ENCODE data around the gene ASS1. TPM values are rescaled to one million over a fixed set of nuclear protein-coding genes. Genes with fewer than 3 reads are reported as not detected.

Gene ASS1
- total RNA-seq, 3 donors from 2014 or later (not counting 1 experiment from before 2014, with no cell fraction given): 1.3 TPM; not detected in 2

GRCh38 chr9:130539420-130540223 is 94.9 kb downstream of the ASS1 start:
- Histone ChIP-seq H3K36me3 (ENCODE audit: control insufficient read depth, insufficient read depth, low read length) (no peaks in the 10 kb centered on the region), H3K4me3 (ENCODE audit: low read length) (no peak overlapping the region), H3K27me3 (ENCODE audit: control insufficient read depth, insufficient read depth, low read length) (peaks cover 2% of the 10 kb centered on the region), H3K27ac (ENCODE audit: low read length) (no peak overlapping the region), H3K9me3 (ENCODE audit: control insufficient read depth, insufficient read depth, low read length) (no peaks in the 10 kb centered on the region), H3K4me1 (ENCODE audit: control insufficient read depth, insufficient read depth, low read length) (no peaks in the 10 kb centered on the region)
- Mint-ChIP-seq H3K36me3 (no peaks in the 10 kb centered on the region), H3K4me3 (no peak overlapping the region), H3K27ac (no peak overlapping the region), H3K9me3 (no peaks in the 10 kb centered on the region), H3K4me1 (peaks cover 0 to 10% of the 10 kb centered on the region in 2 donors), H3K27me3 (ENCODE audit: low read depth in 2 of 2) (peaks cover 49 to 51% of the 10 kb centered on the region in 2 donors)
- ATAC-seq (no peak), DNase-seq (no peak)
- TF ChIP-seq CTCF (IDR thresholded peaks at IDR 0.05): no peak
- intact Hi-C loops (cut with micrococcal nuclease): no loop called here
- WGBS (ENCODE audit: insufficient coverage): 83% methylated on average over 11 of the region's 11 CpGs

GRCh38 chr9:130541533-130541932 is 96.8 kb downstream of the ASS1 start:
- Mint-ChIP-seq H3K4me3 (no peak overlapping the region), H3K9me3 (no peaks in the 10 kb centered on the region), H3K4me1 (peaks cover 0 to 10% of the 10 kb centered on the region in 2 donors), H3K27me3 (ENCODE audit: low read depth in 2 of 2) (peaks cover 35 to 40% of the 10 kb centered on the region in 2 donors), H3K36me3 (no peaks in the 10 kb centered on the region), H3K27ac (no peak overlapping the region)
- H3K27ac ChIP-seq (ENCODE audit: low read length): no peak overlapping the region
- no peaks in the 10 kb centered on the region for H3K4me1 ChIP-seq (ENCODE audit: control insufficient read depth, insufficient read depth, low read length)
- 67% methylated on average over 1 of the region's 2 CpGs for WGBS (ENCODE audit: insufficient coverage)
- no peak for ATAC-seq
- H3K9me3 ChIP-seq (ENCODE audit: control insufficient read depth, insufficient read depth, low read length): no peaks in the 10 kb centered on the region
- no peak overlapping the region for H3K4me3 ChIP-seq (ENCODE audit: low read length)
- H3K27me3 ChIP-seq (ENCODE audit: control insufficient read depth, insufficient read depth, low read length): peaks cover 2% of the 10 kb centered on the region
- no peak for DNase-seq
- no peak for TF ChIP-seq CTCF (IDR thresholded peaks at IDR 0.05)
- intact Hi-C loops (cut with micrococcal nuclease): no loop called here
- no peaks in the 10 kb centered on the region for H3K36me3 ChIP-seq (ENCODE audit: control insufficient read depth, insufficient read depth, low read length)

DNA sequence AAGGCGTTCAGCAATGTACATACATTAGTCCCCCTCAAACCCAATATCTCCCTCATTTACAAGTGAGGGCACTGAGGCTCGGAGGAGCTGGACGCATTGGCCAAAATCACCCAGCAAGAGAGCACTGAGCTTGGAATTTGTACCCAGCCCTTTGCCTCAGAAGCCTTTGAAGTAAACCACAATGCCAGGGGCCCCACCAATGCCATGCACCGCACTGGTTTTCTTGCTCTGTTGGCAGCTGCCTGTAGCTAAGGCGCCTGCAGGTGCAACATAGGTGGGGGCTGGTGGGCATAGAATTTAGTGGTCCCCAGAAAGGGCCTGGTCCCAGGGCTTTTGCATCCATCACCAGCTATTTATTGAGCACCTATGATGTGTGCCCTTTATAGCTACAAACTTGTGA is 97.3 kb downstream of the ASS1 start:
- H3K4me1 ChIP-seq (ENCODE audit: control insufficient read depth, insufficient read depth, low read length): no peaks in the 10 kb centered on the region
- peaks cover 0 to 10% of the 10 kb centered on the region in 2 donors for H3K4me1 Mint-ChIP-seq
- H3K9me3 Mint-ChIP-seq: no peaks in the 10 kb centered on the region
- H3K27me3 Mint-ChIP-seq (ENCODE audit: low read depth in 2 of 2): peaks cover 30 to 36% of the 10 kb centered on the region in 2 donors
- H3K9me3 ChIP-seq (ENCODE audit: control insufficient read depth, insufficient read depth, low read length): no peaks in the 10 kb centered on the region
- H3K27ac Mint-ChIP-seq: no peak overlapping the region
- H3K27ac ChIP-seq (ENCODE audit: low read length): no peak overlapping the region
- no peak for ATAC-seq
- DNase-seq: no peak
- H3K4me3 ChIP-seq (ENCODE audit: low read length): no peak overlapping the region
- no peaks in the 10 kb centered on the region for H3K36me3 Mint-ChIP-seq
- no peak for TF ChIP-seq CTCF (IDR thresholded peaks at IDR 0.05)
- H3K27me3 ChIP-seq (ENCODE audit: control insufficient read depth, insufficient read depth, low read length): no peaks in the 10 kb centered on the region
- no peak overlapping the region for H3K4me3 Mint-ChIP-seq
- WGBS (ENCODE audit: insufficient coverage): 59% methylated on average over 5 of the region's 5 CpGs
- no peaks in the 10 kb centered on the region for H3K36me3 ChIP-seq (ENCODE audit: control insufficient read depth, insufficient read depth, low read length)
- intact Hi-C loops (cut with micrococcal nuclease): no loop called here
